Esophagus squamous epithelium (tissue), 5 donors: Measurements from ENCODE around the gene AK8. TPM values are rescaled to one million over a fixed set of nuclear protein-coding genes. Genes with fewer than 3 reads are reported as not detected.

Source experiments
- DNase-seq: peaks from one replicate; lab custom pipeline; 2025; lab: John Stamatoyannopoulos, UW
- H3K27ac ChIP-seq, 4 donors: fragments of 200-600 bp; sonication (generic); one replicate each; pipeline ENCODE4 v1.5.1; 2016 to 2019; ENCODE audit warnings: mild to moderate bottlenecking in 1 of 4
- H3K27me3 ChIP-seq, 4 donors: fragments of 200-600 bp; sonication (generic); 1 replicate in 3 of 4; 2 replicates in 1 of 4; pipeline versions ENCODE4 v1.5.1 to v1.6.0; 2017 to 2021; ENCODE audit warnings: antibody characterized with exemption in 1 of 4
- H3K36me3 ChIP-seq, 3 donors: fragments of 200-600 bp; sonication (generic); one replicate each; pipeline ENCODE4 v1.5.1; 2016 to 2019
- H3K4me1 ChIP-seq, 3 donors: fragments of 200-600 bp; sonication (generic); one replicate each; pipeline ENCODE4 v1.5.1; 2017 to 2019
- H3K4me3 ChIP-seq, 4 donors: fragments of 200-600 bp; sonication (generic); 1 replicate in 3 of 4; 2 replicates in 1 of 4; pipeline ENCODE4 v1.5.1; 2016 to 2019; ENCODE audit warnings: mild to moderate bottlenecking in 2 of 4, moderate library complexity in 1 of 4
- H3K9me3 ChIP-seq, 3 donors: fragments of 200-600 bp; sonication (generic); one replicate each; pipeline ENCODE4 v1.5.1; 2016 to 2019
- POLR2A ChIP-seq, 4 donors: fragments of 450-650 bp; IDR thresholded peaks; one replicate each; pipeline ENCODE4 v1.6.1; 2017; ENCODE audit warnings: antibody characterized with exemption in 4 of 4, mild to moderate bottlenecking in 4 of 4, moderate library complexity in 3 of 4
- WGBS, 2 donors: methylation state at CpG; one replicate each; pipeline ENCODE4 v1.1.5; 2018; 5-methylcytosine and 5-hydroxymethylcytosine counted together
- intact Hi-C: fragments of 100-400 bp; cut with DNase I; formaldehyde crosslinking; loops from one replicate; pipeline ENCODE4 v1.15.0; 2022
- total RNA-seq, 4 donors: library from RNA; depleted of rRNA; stranded (reverse); fragments of >200 nt; gene quantifications; one replicate each; pipeline ENCODE4 v1.1.0, GENCODE V29; 2016
- TF ChIP-seq, protein P1 (sequence below), 6 experiments: fragments of 450-650 bp in 4 of 6; fragments of 200-600 bp in 2 of 6; sonication (generic) in 2 of 6; IDR thresholded peaks; one replicate each; pipeline ENCODE4 v1.5.1; 2016 to 2019; ENCODE audit warnings: antibody characterized with exemption in 6 of 6, mild to moderate bottlenecking in 4 of 6, moderate library complexity in 4 of 6
- donor health status: DM: yes; HTN: yes; CAD: no.

The AK8 gene
- total RNA-seq, 4 donors from 2014 or later: 0.38 to 1.1 (median 0.48) TPM; not detected in 1

GRCh38 chr9:132743931-132744479, 134.1 kb downstream of the AK8 start:
- H3K27me3 ChIP-seq: peaks cover 0 to 72% (median 7%) of the 10 kb centered on the region in 4 donors
- H3K27ac ChIP-seq: no peak overlapping the region
- WGBS, 2 donors: 43 to 46% methylated on average over 5 to 12 of the region's 13 CpGs
- no peak overlapping the region for H3K4me3 ChIP-seq
- intact Hi-C loops: no loop called here
- H3K4me1 ChIP-seq: peaks cover 0 to 17% (median 0%) of the 10 kb centered on the region in 3 donors
- TF ChIP-seq, protein P1, sequence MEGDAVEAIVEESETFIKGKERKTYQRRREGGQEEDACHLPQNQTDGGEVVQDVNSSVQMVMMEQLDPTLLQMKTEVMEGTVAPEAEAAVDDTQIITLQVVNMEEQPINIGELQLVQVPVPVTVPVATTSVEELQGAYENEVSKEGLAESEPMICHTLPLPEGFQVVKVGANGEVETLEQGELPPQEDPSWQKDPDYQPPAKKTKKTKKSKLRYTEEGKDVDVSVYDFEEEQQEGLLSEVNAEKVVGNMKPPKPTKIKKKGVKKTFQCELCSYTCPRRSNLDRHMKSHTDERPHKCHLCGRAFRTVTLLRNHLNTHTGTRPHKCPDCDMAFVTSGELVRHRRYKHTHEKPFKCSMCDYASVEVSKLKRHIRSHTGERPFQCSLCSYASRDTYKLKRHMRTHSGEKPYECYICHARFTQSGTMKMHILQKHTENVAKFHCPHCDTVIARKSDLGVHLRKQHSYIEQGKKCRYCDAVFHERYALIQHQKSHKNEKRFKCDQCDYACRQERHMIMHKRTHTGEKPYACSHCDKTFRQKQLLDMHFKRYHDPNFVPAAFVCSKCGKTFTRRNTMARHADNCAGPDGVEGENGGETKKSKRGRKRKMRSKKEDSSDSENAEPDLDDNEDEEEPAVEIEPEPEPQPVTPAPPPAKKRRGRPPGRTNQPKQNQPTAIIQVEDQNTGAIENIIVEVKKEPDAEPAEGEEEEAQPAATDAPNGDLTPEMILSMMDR (IDR thresholded peaks at IDR 0.05): no peak
- no peak for TF ChIP-seq POLR2A (IDR thresholded peaks at IDR 0.05)
- no peak for DNase-seq
- H3K36me3 ChIP-seq: no peaks in the 10 kb centered on the region
- no peaks in the 10 kb centered on the region for H3K9me3 ChIP-seq

DNA sequence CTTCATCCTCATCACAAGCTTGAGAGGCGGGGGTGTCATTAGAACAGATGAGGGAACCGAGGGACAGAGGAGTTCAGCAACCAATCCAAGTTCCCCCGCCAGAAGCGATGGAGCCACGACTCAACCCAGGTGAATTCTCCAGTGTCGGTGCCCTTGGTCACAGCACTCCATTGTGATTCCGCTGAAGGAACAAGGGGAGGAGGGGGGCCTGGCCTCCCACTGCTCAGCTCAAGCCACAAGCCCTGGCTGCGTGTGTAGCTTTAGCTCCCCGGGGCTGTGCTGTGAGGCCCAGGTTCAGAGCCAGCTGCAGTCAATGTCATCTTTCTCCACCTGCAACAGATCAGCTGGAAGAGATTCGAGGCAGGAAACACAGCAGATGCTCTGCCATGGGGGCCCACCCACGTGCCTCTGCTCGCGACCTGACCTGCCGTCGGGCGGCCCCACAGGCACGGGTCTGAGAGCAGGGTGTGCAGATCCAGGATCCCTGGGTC, 135.2 kb downstream of the AK8 start:
- Histone ChIP-seq H3K4me3 (no peak overlapping the region), H3K27ac (no peak overlapping the region), H3K9me3 (no peaks in the 10 kb centered on the region), H3K4me1 (peaks cover 0 to 17% (median 0%) of the 10 kb centered on the region in 3 donors), H3K27me3 (peaks cover 0 to 72% (median 7%) of the 10 kb centered on the region in 4 donors), H3K36me3 (no peaks in the 10 kb centered on the region)
- 20 to 53% methylated on average over 7 to 13 of the region's 17 CpGs for WGBS, 2 donors
- TF ChIP-seq POLR2A (IDR thresholded peaks at IDR 0.05): no peak
- TF ChIP-seq, protein P1 (IDR thresholded peaks at IDR 0.05): no peak
- no peak for DNase-seq
- intact Hi-C loops: no loop called here

GRCh38 chr9:132740526-132741309, 137.4 kb downstream of the AK8 start:
- H3K27me3 ChIP-seq: peaks cover 0 to 60% (median 7%) of the 10 kb centered on the region in 4 donors
- H3K27ac ChIP-seq: no peak overlapping the region
- WGBS, 2 donors: 80 to 87% methylated on average over 3 to 10 of the region's 15 CpGs
- TF ChIP-seq, protein P1 (IDR thresholded peaks at IDR 0.05): no peak
- TF ChIP-seq POLR2A (IDR thresholded peaks at IDR 0.05): no peak
- intact Hi-C loops: no loop called here
- H3K9me3 ChIP-seq: no peaks in the 10 kb centered on the region
- H3K4me3 ChIP-seq: no peak overlapping the region
- H3K4me1 ChIP-seq: peaks cover 0 to 17% (median 0%) of the 10 kb centered on the region in 3 donors
- no peak for DNase-seq
- H3K36me3 ChIP-seq: no peaks in the 10 kb centered on the region

DNA sequence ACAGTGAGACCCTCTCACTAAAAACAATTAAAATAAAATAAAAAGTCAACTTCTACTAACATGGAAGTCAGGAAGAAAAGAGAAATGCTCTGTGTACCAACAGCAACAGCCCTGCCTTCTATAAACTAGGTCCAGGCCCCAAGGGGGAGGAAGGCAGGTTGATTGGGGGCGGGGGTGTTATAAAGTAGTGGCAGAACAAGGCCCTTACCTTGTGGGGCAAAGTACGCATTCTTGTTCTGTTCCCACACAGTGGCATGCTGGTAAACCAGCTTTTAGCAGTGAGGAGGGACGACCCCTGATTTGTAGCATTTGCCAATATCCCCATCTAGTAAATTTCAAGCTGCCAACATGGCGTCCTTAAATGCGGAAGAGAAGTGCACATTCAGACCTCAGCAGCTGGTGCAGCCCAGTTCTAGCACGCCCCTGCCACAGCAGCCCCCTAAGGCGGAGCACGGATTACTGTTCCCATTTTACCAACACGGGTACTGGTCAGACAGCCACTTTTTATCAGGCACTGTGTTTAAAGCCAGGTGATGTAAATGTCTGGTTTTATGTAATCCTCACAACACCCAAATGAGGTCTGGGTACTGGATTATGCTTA, 138.3 kb downstream of the AK8 start:
- DNase-seq: no peak
- no peak overlapping the region for H3K4me3 ChIP-seq
- TF ChIP-seq, protein P1 (IDR thresholded peaks at IDR 0.05): no peak
- no peak for TF ChIP-seq POLR2A (IDR thresholded peaks at IDR 0.05)
- intact Hi-C loops: no loop called here
- no peak overlapping the region for H3K27ac ChIP-seq
- H3K4me1 ChIP-seq: peaks cover 0 to 10% (median 0%) of the 10 kb centered on the region in 3 donors
- no peaks in the 10 kb centered on the region for H3K9me3 ChIP-seq
- 90 to 95% methylated on average over 9 of the region's 9 CpGs for WGBS, 2 donors
- H3K27me3 ChIP-seq: peaks cover 0 to 51% (median 7%) of the 10 kb centered on the region in 4 donors
- H3K36me3 ChIP-seq: no peaks in the 10 kb centered on the region
